SIG-M5 treated with dmso at 0.1 percent for 504 hours (cell line): ENCODE results near the gene OLIG2.

ENCODE experiments used
- DNase-seq: peaks from one replicate; lab custom pipeline; 2025; ENCODE audit not compliant: unreplicated experiment; lab: John Stamatoyannopoulos, UW

The OLIG2 gene

DNA sequence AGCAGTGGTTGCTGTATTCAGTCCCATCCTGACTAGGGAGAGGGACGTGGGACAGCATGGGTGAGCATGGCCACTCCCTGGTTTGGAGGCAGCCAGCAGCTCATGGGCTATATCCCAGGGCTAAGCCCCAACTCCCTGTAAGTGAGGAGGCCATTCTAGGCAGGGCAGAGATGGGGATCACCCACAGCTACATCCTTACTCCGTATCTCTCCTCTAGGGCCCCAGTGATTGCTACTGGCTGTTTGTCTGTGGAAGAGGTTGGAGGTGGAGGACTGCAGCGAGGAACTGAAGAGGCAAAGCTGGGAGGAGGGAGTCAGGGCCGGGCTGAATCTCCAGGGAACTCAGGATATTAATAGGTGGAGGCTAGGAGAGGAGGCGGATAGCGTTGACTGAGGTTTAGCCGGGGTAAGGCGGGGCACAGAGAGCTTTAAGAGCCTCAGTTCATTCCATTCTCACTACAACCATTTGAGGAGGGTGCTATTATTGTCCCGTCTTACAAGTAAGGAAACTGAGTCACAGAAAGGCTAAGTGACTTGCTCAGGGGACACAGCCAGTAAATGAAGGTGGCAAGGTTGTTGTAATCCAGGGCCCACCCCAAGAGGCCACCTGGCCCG is 6.8 kb downstream of the OLIG2 start:
- DNase-seq: no peak

DNA sequence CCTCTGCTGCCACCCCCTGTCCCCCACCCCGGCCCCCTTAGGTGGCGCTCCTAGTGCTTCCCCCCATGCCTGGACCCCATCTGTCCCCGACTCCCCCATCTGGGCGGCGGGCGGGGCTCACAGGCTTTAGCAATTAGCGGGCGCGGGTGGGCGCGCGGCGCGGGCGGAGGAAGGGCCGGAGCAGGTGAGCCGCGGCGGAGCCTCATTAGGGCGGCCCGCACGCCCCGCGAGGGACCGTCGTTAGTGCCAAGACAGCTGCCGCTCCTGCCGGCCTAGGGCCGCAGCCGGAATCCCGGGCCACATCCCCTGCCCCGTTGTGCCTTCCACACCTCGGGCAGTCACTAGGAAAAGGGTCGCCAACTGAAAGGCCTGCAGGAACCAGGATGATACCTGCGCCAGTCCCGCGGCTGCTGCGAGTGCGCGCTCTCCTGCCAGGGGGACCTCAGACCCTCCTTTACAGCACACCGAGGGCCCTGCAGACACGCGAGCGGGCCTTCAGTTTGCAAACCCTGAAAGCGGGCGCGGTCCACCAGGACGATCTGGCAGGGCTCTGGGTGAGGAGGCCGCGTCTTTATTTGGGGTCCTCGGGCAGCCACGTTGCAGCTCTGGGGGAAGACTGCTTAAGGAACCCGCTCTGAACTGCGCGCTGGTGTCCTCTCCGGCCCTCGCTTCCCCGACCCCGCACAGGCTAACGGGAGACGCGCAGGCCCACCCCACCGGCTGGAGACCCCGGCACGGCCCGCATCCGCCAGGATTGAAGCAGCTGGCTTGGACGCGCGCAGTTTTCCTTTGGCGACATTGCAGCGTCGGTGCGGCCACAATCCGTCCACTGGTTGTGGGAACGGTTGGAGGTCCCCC is 7.6 kb downstream of the OLIG2 start:
- DNase-seq: no peak

DNA sequence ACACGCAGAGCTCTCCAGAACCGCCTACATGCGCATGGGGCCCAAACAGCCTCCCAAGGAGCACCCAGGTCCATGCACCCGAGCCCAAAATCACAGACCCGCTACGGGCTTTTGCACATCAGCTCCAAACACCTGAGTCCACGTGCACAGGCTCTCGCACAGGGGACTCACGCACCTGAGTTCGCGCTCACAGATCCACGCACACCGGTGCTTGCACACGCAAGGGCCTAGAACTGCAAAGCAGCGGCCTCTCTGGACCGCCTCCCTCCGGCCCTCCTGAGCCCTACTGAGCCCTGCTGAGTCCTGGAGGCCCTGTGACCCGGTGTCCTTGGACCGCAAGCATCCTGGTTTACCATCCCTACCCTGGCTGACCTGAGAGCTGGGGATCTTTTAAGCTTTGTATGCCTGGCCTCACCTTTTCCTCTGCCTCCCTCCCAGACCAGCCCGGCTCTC is 8.3 kb downstream of the OLIG2 start:
- no peak for DNase-seq

DNA sequence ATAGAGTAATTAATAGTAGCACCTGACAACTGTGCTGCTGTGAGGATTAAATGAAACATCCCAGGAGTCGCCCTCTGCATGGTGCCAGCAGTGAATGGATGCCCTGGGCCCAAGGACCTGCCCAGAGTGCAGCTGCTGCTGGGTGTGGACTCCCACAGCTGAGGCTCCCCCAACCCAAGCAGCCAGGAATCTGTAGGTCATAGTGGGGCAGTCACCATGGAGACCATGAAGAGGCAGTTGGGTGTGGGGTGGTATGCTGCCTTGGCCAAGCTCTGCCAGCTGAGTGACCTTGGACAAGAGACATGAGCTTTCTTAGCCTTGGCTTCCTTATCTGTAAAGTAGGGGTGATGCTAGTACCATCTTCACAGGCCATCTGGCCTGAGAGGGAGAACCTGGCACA is 9.4 kb downstream of the OLIG2 start:
- no peak for DNase-seq

DNA sequence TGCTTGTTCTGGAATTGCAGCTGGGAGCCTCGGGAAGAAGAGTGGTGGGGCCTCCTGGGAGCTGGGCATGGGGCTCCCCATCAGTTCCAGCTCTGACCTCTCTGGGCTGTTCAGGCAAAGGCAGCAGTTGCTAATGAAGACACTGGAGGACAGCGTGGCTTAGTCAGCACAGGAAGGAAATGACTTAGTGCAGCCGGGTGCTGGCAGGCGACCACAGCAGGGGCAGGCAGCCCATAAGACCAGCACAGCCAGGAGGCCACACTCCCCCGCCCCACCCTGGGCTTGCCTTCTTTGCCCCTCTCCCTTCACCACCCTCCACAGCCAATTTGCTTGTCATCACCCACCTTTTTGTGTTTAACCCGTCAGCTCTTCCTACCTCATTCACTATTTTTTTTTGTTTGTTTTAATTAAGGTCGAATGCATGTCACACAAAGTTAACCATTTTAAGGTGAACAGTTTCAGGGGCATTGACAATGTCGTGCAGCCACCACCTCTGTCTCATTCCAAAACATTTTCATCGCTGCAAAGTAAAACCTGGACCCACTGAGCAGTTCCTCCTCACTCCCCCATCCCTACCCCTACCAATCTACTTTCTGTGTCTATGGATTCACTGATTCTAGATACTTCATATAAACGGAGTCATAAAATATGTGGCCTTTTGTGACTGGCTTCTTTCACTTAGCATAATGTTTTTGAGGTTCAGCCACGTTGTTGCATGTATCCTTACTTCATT is 10.9 kb downstream of the OLIG2 start:
- peak; percentile 63 for DNase-seq

DNA sequence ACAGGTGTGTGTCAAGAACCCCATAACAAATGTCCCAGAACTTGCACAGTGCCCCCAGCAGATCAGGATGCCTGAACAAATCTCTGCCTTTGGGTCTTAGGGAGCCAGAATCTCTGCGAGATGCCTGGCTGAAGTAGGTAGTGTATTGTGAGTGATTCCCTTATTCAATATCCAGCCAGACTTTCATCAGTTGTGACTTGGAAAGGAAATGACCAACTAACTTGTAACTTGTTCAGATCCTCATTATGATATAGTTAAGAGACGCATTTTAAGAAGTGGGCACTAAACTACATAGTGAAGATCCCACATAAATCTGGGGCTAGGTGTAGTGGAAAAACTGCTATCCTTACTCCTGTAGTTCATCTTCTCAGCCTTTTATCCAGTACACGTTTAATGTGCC is 11.8 kb downstream of the OLIG2 start:
- DNase-seq: no peak

DNA sequence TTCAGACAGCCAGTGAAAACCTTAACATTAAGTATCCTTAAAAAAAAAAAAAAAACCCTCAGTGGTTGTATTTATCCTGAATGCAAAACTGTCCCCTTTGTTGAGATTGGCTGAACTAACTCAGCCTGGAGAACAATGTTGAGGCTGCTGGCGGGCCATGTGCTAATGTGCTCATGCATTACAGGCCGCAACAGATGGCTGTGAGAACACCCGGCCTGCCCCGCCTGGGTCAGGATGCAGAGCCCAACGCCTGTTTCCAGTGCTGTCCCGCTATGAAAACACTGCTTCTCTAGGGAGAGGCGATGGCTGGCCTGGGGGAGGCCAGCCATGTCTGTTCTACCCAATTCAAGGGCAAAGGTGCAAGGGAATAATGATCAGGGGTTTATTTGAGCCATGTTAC is 13.8 kb downstream of the OLIG2 start:
- DNase-seq: no peak

DNA sequence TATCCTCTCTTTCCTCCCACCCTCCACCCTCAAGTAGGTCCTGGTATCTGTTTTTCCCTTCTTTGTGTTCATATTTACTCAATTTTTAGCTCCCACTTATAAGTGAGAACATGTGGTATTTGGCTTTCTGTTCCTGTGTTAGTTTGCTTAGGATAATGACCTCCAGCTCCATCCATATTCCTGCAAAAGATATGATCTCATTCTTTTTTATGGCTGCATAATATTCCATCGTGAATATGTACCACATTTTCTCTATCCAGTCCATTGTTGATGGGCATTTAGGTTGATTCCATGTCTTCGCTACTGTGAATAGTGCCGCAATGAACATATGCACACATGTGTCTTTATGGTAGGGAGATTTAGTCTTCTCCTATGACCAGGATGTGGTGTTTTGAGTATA is 14.5 kb downstream of the OLIG2 start:
- DNase-seq: no peak

DNA sequence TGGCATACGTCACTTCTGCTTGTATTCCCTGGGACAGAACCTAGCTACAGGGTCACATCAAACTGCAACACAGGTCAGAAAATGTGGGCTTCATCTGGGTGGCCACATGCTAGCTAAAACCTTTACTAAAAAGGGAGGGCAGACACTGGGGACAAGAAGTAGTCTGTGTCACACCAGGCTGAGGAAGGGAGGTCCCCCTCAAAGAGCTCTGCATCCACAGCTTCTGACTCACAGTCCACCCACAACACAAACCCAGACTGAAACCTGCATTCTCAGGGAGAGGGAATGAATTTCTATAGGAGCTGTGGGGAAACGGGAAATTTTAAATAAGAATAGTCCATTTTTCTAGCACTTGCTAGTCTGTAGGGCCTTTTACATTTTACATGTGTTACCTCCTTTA is 16.2 kb downstream of the OLIG2 start:
- no peak for DNase-seq

DNA sequence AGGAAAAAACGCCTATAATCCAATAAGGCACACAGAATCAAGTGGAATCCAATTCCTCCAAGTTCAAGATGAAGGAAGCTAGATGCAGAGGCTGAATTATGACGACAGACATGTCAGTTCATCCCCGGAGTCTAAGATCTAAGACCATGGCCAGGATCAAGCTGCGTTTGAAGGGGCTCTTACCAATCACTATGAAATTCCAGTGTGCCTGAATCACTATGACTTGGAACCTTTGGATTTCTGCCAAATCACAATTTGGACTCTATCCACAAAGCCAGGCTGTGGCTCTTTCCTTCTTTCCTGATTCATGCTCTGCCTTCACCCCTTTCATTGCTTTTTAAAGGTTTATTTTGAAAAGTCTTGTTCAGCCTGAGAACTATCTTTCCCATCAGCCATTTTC is 17.1 kb downstream of the OLIG2 start:
- no peak for DNase-seq

DNA sequence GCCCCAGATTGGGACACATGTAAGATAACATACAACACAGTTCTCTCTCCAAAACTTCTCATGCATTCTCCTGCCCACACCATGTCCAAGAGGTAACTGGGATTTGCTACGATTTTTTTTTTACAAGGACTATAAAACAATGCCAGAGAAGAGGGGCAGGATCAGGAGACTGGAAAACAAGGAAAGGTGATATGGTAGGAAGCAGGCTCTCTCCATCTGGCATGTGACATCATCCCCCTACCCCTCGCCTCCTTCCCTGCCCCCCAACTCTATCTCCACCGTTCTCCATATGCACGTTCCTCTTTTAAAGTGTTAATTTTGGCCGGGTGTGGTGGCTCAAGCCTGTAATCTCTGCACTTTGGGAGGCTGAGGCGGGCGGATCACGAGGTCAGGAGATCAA is 20.7 kb downstream of the OLIG2 start:
- DNase-seq: no peak

DNA sequence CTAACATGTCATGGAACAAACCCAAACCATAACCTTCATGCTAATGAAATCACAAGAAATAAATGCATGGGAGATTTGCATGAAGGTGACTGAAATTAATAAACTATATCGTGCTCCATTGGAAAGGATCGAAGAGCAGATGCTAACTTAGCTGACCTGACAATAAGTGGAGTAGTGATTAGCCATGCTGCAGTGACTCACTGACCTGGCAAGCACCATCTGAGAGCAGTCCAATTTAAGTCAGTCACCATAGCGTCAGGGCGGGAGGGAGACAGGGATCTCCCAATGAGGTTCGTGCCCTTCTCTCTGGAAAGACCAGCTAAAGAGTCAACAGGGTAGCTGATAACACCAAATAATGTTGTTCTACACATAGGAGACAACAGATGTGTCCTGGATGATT is 21.5 kb downstream of the OLIG2 start:
- DNase-seq: no peak

DNA sequence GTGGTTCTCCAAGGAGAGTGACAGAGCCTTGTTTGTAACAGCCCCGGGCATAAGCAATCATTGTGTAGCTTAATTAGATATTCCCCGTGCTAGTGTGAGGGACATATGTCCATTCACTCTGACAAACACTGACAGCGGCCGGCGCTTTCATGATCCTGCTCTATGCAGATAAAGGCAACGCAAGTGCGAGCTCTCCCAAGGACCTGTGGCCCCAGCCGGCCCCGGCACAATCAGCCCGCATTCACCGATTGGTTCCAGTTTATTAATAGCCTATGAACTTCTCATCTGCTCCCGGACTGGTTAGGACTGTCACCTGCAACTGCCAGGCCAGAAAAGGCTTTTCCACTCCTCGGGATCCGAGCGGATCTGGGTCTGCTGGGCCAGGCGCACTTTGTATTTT is 26.2 kb downstream of the OLIG2 start:
- DNase-seq: no peak

DNA sequence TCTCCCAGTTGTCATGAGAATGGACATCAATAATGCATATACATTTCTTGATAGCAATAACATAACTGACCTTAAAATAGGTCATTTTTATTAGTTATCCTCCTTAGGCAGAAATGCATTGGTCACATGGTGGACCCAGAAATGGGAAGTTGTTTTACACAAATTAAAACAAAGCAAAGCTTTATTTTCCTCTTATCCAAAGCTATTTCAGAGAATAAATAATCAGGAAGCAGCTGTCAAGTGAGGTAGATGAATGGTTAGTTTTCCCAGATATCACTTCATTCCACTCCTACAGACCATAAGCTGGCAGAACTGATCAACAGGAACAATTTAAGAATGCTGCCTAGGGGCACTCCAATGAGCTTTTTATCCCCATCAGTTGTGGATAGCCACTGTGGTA is 28.2 kb downstream of the OLIG2 start:
- no peak for DNase-seq

DNA sequence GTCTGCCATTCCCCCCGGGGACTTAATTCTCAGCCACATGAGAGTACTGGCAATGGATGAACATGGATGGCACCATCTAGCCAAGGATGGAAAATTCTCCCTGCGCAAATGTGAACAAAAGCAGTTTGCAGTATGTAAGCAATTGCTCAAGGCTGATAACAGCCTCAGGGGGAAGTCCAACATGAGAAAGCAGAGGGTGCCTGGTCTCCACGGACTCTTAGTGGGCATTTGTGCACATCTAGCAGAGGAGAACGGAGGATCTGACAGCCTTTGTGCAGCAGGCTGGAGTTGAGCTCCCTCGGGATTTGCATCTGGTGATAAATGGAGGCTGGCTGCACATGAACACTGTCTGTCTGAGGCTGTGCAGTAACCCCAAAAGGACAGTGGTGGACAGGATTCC is 30.3 kb downstream of the OLIG2 start:
- DNase-seq: no peak

DNA sequence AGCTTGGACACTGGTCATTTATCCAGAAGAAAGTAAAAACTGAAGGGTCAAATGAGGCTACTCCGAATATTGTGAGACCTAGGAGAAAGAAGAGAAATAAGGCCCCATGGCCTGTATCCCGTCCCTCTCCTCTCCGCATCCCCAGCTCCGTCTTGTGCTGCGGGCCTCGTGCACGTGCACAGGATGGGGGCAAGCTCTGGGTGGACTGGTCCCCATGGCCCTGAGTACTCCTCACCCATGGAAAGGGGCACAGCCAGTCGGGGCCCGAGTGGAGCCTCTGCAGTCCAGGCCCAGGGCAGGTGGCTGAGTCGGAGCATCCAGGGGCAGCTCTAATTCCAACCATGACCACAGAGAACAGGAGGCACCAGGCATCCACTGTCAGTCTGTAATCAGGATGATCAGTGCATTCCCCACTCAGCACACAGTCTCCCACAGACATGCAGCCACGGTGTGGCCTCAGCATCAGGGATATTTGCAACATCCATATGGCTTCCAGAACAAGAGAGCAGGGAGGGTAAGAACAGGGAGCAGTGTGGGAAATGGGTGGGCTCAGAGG is 31.7 kb downstream of the OLIG2 start:
- DNase-seq: no peak

DNA sequence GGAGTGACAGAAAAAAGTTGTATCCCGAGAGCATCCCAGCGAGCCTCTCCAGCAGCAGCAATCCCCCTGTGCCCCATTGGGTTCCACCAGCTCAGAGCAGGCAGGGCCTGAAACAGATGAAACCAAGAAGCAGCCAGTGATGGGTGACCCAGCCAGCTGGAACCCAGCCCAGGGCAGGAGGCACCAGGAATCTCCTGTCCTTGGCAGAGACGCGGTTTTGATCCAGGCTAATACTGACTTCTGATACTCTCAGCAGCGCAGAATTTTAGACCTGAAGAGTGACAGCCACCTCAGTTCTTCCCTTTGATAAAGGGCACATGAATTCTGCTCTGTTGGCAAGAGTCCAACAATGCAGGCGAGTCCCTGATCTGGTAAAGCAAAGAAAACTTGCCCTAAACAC is 32.8 kb downstream of the OLIG2 start:
- no peak for DNase-seq

DNA sequence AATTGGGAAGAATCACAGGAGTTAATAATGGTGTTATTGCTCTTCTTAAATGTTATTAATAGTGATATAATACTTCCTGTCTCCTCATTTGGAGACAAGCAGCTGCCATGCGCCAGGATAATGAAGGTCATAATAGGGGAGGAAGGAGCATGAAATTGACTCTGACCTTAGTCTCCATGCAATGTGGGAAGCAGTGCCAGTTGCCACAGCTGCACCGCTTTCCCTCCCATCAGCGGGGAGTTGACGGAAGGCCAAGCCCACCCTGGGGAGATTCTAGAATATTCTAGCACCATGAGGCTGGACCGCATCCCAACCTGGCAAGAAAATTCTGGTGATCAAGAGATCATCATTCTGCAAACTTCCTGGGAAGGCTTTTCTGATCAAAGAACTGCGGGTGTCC is 33.2 kb downstream of the OLIG2 start:
- no peak for DNase-seq

DNA sequence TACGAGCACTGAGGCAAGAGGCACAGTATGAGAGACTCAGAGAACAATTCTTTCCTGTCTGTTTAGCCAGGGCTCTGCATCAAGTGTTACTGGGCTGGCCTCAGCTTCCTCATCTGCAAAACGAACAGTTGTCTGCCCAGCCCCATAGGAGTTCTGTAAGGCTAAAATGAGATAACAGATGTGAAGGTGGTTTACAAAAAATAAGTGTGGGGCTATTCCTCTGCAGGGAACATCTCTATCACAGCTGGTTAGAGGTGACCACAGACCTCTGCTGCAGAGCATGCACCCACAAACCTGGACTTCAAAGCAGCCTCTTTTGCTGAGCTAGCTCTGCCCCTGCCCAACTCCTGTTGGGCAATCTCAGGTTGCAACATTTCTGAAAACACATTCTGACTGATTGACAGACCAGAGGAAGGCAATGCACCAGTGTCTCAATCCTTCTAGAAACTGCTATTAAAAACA is 33.7 kb downstream of the OLIG2 start:
- DNase-seq: peak; percentile 95

DNA sequence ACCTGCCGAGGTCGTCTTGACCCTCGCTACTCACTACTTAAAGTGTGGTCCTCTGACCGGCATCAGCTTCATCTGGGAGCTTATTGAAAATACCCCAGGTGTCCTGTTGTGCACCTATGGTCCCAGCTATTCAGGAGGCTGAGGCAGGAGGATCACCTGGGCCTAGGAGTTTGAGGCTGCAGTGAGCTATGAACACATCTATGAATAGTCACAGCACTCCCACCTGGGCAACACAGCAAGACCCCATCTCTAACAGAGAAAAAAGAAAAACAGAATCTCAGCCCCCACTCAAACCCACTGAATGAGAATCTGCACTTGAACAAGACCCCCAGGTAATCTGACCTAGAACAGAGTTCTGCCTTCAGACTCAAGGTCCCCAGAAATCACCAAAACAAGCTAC is 35.5 kb downstream of the OLIG2 start:
- DNase-seq: no peak

DNA sequence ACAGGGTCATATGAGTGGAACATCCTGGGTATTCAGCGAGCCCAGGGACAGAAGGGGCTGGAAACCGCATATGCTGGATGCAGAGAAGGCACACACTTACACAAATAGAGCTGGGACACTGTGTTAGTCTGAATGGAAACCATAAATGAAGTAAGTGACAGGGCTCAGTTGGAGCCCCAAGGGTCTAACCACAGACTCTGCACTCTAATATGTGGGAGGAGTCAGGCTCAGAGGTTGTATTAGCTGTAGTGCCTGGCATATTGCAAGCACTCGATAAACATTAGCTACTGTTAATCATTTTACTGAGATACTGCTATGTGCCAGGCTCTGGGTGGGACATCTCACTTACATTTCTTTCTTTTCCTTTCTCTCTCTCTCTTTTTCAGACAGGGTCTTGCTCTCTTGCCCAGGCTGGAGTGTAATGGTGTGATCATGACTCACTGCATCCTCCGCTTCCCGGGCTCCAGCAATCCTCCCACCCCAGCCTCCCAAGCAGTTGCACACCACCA is 37.7 kb downstream of the OLIG2 start:
- peak; percentile 8 for DNase-seq
